Testis (tissue), 2 donors: ENCODE measurements around the gene PRKG1.

Experiments used
- POLR2A ChIP-seq: fragments of 450-650 bp; IDR thresholded peaks from one replicate; pipeline ENCODE4 v1.6.1; 2017; ENCODE audit warnings: antibody characterized with exemption, mild to moderate bottlenecking, moderate library complexity
- TF ChIP-seq, protein P1 (sequence below), 3 experiments: fragments of 450-650 bp in 2 of 3; fragments of 200-600 bp in 1 of 3; sonication (generic) in 1 of 3; IDR thresholded peaks; one replicate each; pipeline ENCODE4 v1.5.1; 2016 to 2019; ENCODE audit warnings: antibody characterized with exemption in 3 of 3, mild to moderate bottlenecking in 2 of 3, moderate library complexity in 1 of 3

DNA sequence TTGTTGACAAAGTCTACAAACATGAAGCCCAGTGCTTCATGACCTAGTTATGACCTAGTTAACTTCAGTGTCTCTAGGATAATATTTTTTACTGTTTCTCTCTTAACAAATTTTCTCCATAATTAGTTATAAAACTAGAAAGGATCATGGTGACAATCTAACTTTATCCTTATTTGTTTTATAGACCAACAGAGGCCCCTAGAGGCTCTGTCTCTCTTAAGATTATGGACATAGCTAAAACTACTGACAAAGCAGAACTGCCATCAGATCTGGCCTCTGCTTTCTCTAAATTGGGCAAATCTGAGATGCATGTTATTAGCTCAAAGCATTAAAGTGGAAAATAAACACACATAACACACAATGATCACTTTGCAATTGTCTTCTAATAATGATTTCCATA, 449.2 kb downstream of the PRKG1 start:
- TF ChIP-seq, protein P1, sequence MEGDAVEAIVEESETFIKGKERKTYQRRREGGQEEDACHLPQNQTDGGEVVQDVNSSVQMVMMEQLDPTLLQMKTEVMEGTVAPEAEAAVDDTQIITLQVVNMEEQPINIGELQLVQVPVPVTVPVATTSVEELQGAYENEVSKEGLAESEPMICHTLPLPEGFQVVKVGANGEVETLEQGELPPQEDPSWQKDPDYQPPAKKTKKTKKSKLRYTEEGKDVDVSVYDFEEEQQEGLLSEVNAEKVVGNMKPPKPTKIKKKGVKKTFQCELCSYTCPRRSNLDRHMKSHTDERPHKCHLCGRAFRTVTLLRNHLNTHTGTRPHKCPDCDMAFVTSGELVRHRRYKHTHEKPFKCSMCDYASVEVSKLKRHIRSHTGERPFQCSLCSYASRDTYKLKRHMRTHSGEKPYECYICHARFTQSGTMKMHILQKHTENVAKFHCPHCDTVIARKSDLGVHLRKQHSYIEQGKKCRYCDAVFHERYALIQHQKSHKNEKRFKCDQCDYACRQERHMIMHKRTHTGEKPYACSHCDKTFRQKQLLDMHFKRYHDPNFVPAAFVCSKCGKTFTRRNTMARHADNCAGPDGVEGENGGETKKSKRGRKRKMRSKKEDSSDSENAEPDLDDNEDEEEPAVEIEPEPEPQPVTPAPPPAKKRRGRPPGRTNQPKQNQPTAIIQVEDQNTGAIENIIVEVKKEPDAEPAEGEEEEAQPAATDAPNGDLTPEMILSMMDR (IDR thresholded peaks at IDR 0.05), result no peak
- no peak for TF ChIP-seq POLR2A
